Caco-2 (cell line): Measurements from ENCODE around the gene LIN9. TPM values are rescaled to one million over a fixed set of nuclear protein-coding genes. Genes with fewer than 3 reads are reported as not detected.

Source experiments
- BruUV-seq: library from RNA; stranded (reverse); fragments of 400-500 nt; replicated peaks from 2 replicates; lab custom pipeline; 2021; lab: Mats Ljungman, UMichigan
- CTCF ChIA-PET: fragments of 300-600 bp; sonication (Branson Sonifier 250); formaldehyde crosslinking; loops from one replicate; lab custom pipeline; 2022; ENCODE audit warnings: antibody characterized with exemption; lab: Charles Lee
- POLR2A ChIA-PET: fragments of 300-600 bp; sonication (Branson Sonifier 250); formaldehyde crosslinking; loops from one replicate; lab custom pipeline; 2022; ENCODE audit warnings: antibody characterized with exemption; lab: Charles Lee
- DNase-seq, 2 experiments: peaks; one replicate each; pipeline versions ENCODE4 v3.0.0 to v3.0.0-alpha.2; 2020 to 2022
- H3K27me3 ChIP-seq: replicated peaks from 2 replicates; pipeline ENCODE4 v1.6.0; 2011; ENCODE audit warnings: low read length; ENCODE audit not compliant: control insufficient read depth, insufficient read depth
- H3K36me3 ChIP-seq: 2 replicates; pipeline ENCODE4 v1.5.1; 2011; ENCODE audit warnings: low read length; ENCODE audit not compliant: control insufficient read depth, insufficient read depth
- H3K4me1 ChIP-seq: fragments of 250-450 bp; sonication (Bioruptor Pico); 2 replicates; pipeline ENCODE4 v1.5.1; 2020; ENCODE audit warnings: mild to moderate bottlenecking
- H3K4me3 ChIP-seq: 2 replicates; pipeline ENCODE4 v1.5.1; 2011; ENCODE audit warnings: low read depth, mild to moderate bottlenecking, control low read depth, low read length
- H3K9me3 ChIP-seq: fragments of 250-450 bp; sonication (Bioruptor Pico); 2 replicates; pipeline ENCODE4 v1.5.1; 2020; ENCODE audit warnings: mild to moderate bottlenecking, moderate library complexity
- H3K27ac Mint-ChIP-seq: one replicate; pipeline ENCODE4 v1.8.0; 2022; ENCODE audit warnings: mixed read lengths; ENCODE audit not compliant: unreplicated experiment
- H3K27me3 Mint-ChIP-seq: one replicate; pipeline ENCODE4 v1.8.0; 2022; ENCODE audit warnings: mixed read lengths; ENCODE audit not compliant: insufficient read depth, unreplicated experiment
- H3K36me3 Mint-ChIP-seq: one replicate; pipeline ENCODE4 v1.8.0; 2022; ENCODE audit warnings: mild to moderate bottlenecking, mixed read lengths; ENCODE audit not compliant: insufficient read depth, unreplicated experiment
- H3K4me1 Mint-ChIP-seq: one replicate; pipeline ENCODE4 v1.8.0; 2022; ENCODE audit warnings: low read depth, mixed read lengths; ENCODE audit not compliant: unreplicated experiment
- H3K4me3 Mint-ChIP-seq: one replicate; pipeline ENCODE4 v1.8.0; 2022; ENCODE audit warnings: mild to moderate bottlenecking, moderate library complexity, mixed read lengths; ENCODE audit not compliant: unreplicated experiment
- H3K9me3 Mint-ChIP-seq: one replicate; pipeline ENCODE4 v1.8.0; 2022; ENCODE audit warnings: mixed read lengths; ENCODE audit not compliant: unreplicated experiment
- CTCF ChIP-seq, 2 experiments: fragments of 200-600 bp in 1 of 2; IDR thresholded peaks; 1 replicate in 1 of 2; 2 replicates in 1 of 2; pipeline versions ENCODE4 v1.5.1 to v1.8.0; 2011 to 2022; ENCODE audit warnings: antibody characterized with exemption in 1 of 2, control low read depth in 1 of 2, inconsistent platforms in 1 of 2, low read depth in 1 of 2, low read length in 1 of 2, mild to moderate bottlenecking in 1 of 2, moderate library complexity in 1 of 2; ENCODE audit not compliant: insufficient read depth in 1 of 2, severe bottlenecking in 1 of 2, unreplicated experiment in 1 of 2
- intact Hi-C: fragments of 100-400 bp; cut with micrococcal nuclease; formaldehyde crosslinking; loops from one replicate; pipeline ENCODE4 v1.10.0; 2022; ENCODE audit not compliant: unreplicated experiment
- total RNA-seq: library from RNA; stranded (reverse); gene quantifications from 2 replicates; pipeline ENCODE4 v1.2.3, GENCODE V29; 2022

The LIN9 gene
- total RNA-seq, 1 experiment from 2014 or later: 12.2 TPM

- ChIA-PET CTCF (interaction anchor here (0.7 to 0.8 kb wide), 3 partner anchors 12 to 60 kb away, joined by 3 to 4 read pairs (median 4); no protein-coding TSS in a partner anchor), POLR2A (no interaction called here)
- H3K36me3 ChIP-seq: no peaks in the 10 kb centered on the region
- H3K27me3 ChIP-seq: no peaks in the 10 kb centered on the region
- Mint-ChIP-seq H3K27me3 (no peaks in the 10 kb centered on the region), H3K4me1 (peaks cover 4% of the 10 kb centered on the region), H3K27ac (peak overlapping the region; percentile 85), H3K4me3 (peak overlapping the region; percentile 92), H3K9me3 (no peaks in the 10 kb centered on the region), H3K36me3 (peaks cover 31% of the 10 kb centered on the region)
- no peak for DNase-seq
- peaks cover 16% of the 10 kb centered on the region for H3K4me1 ChIP-seq
- peak overlapping the region; percentile 96 for H3K4me3 ChIP-seq
- H3K9me3 ChIP-seq: no peaks in the 10 kb centered on the region
- BruUV-seq: TSS peak; percentile 60
- TF ChIP-seq CTCF (IDR thresholded peaks at IDR 0.05; ENCODE audit: insufficient read depth in 1 of 2, low read depth in 1 of 2, low read length in 1 of 2, severe bottlenecking in 1 of 2, unreplicated experiment in 1 of 2): no peak
- intact Hi-C loops: loop anchor here (2.0 to 10.0 kb wide), 2 partner anchors 61 to 121 kb away; partner anchors contain the start of gene H3-3A
Measured at GRCh38 chr1:226185141-226186036, 123.6 kb downstream of the LIN9 start.

GRCh38 chr1:226181996-226182714 is 126.8 kb downstream of the LIN9 start:
- H3K36me3 ChIP-seq: no peaks in the 10 kb centered on the region
- ChIA-PET POLR2A (no interaction called here), CTCF (interaction anchor here (0.6 to 1.5 kb wide), 2 partner anchors 15 to 57 kb away, joined by 3 to 5 read pairs; no protein-coding TSS in a partner anchor)
- H3K9me3 ChIP-seq: no peaks in the 10 kb centered on the region
- H3K4me1 ChIP-seq: peaks cover 16% of the 10 kb centered on the region
- Mint-ChIP-seq H3K36me3 (peaks cover 41% of the 10 kb centered on the region), H3K27ac (no peak overlapping the region), H3K27me3 (no peaks in the 10 kb centered on the region), H3K4me3 (no peak overlapping the region), H3K4me1 (peaks cover 4% of the 10 kb centered on the region), H3K9me3 (no peaks in the 10 kb centered on the region)
- peak; percentile 33 to 34 for TF ChIP-seq CTCF (IDR thresholded peaks at IDR 0.05; ENCODE audit: insufficient read depth in 1 of 2, low read depth in 1 of 2, low read length in 1 of 2, severe bottlenecking in 1 of 2, unreplicated experiment in 1 of 2)
- DNase-seq: peak in 1 of 2 experiments; percentile 31
- no TSS peak for BruUV-seq
- intact Hi-C loops: loop anchor here (10.0 kb wide), 1 partner anchor 117 kb away; the partner anchor contains the start of gene H3-3A
- H3K4me3 ChIP-seq: no peak overlapping the region
- H3K27me3 ChIP-seq: no peaks in the 10 kb centered on the region

Other genes starting within 250 kb of the LIN9 start
- gene H3-3A, start 246.4 kb downstream of the LIN9 start, total RNA-seq: 512 and 554 TPM in 2 replicates
- gene ACBD3, start 122.4 kb downstream of the LIN9 start, total RNA-seq: 38.5 and 41.7 TPM in 2 replicates
- not detected in 2 replicates for gene MIXL1, start 85.5 kb downstream of the LIN9 start, total RNA-seq
- gene PARP1, start 98.9 kb upstream of the LIN9 start, total RNA-seq: 127 and 136 TPM in 2 replicates
- gene STUM, start 239.6 kb upstream of the LIN9 start, total RNA-seq: 1.7 and 1.9 TPM in 2 replicates